ENCODE data around the gene ITPRID2.

DNA sequence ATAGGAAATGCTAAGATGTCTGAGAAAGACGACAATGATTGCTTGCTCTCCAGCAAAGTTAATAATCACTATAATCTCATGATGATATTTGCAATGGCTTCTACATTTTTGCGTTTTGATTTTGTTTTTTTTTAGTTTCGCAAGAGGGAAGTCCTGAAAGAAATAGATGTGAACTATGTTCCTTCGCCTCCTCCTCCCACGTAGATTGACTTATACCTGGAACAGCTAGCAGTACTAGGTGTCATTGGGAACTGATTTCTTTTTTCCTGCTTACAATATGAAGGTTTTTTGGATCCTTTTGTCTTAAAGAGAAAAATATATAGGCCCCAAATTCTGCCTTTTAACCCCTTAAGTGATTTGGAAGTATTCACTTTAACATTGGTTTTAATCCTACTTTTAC, 26.7 kb downstream of the ITPRID2 start:
- TF ChIP-seq, protein P1, sequence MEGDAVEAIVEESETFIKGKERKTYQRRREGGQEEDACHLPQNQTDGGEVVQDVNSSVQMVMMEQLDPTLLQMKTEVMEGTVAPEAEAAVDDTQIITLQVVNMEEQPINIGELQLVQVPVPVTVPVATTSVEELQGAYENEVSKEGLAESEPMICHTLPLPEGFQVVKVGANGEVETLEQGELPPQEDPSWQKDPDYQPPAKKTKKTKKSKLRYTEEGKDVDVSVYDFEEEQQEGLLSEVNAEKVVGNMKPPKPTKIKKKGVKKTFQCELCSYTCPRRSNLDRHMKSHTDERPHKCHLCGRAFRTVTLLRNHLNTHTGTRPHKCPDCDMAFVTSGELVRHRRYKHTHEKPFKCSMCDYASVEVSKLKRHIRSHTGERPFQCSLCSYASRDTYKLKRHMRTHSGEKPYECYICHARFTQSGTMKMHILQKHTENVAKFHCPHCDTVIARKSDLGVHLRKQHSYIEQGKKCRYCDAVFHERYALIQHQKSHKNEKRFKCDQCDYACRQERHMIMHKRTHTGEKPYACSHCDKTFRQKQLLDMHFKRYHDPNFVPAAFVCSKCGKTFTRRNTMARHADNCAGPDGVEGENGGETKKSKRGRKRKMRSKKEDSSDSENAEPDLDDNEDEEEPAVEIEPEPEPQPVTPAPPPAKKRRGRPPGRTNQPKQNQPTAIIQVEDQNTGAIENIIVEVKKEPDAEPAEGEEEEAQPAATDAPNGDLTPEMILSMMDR (IDR thresholded peaks at IDR 0.05): no peak
- TF ChIP-seq POLR2A (IDR thresholded peaks at IDR 0.05): no peak
